Gastroesophageal sphincter (tissue), 3 donors: ENCODE data around the gene ZNF653.

Source experiments
- POLR2A ChIP-seq, 2 donors: fragments of 450-650 bp; IDR thresholded peaks; one replicate each; pipeline ENCODE4 v1.6.1; 2017; ENCODE audit warnings: antibody characterized with exemption in 2 of 2, mild to moderate bottlenecking in 2 of 2, moderate library complexity in 1 of 2
- POLR2AphosphoS5 ChIP-seq: sonication (generic); formaldehyde crosslinking; IDR thresholded peaks from one replicate; pipeline ENCODE4 v1.6.1; 2017; ENCODE audit warnings: antibody characterized with exemption
- TF ChIP-seq, protein P1 (sequence below), 4 experiments: fragments of 200-600 bp in 2 of 4; fragments of 450-650 bp in 2 of 4; sonication (generic) in 1 of 4; IDR thresholded peaks; one replicate each; pipeline ENCODE4 v1.5.1; 2017 to 2019; ENCODE audit warnings: antibody characterized with exemption in 4 of 4, mild to moderate bottlenecking in 2 of 4, moderate library complexity in 2 of 4

DNA sequence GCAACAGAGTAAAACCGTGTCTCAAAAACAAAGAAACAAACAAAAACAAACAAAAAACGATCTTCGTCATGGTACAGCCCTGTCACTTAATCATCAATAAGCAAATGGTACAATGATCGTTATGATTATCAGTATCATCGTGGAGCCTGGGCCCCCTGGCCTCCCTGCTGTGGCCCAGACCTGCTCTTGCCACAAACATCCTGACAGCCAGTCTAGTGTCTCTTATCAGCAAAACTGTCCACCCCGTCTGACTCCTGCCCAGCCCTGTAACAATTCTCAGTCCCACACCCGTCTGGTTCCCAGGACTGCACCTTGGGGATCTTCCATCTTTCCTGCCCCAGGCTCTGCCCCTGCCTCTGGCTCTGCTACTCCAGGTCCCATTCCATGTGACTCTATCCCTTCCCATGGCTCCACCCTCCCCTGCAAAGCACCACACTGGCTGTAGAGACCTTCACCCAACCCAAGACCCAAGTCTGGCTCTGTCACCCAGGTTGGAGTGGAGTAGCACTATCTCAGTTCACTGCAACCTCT, 5.7 kb downstream of the ZNF653 start:
- TF ChIP-seq, protein P1, sequence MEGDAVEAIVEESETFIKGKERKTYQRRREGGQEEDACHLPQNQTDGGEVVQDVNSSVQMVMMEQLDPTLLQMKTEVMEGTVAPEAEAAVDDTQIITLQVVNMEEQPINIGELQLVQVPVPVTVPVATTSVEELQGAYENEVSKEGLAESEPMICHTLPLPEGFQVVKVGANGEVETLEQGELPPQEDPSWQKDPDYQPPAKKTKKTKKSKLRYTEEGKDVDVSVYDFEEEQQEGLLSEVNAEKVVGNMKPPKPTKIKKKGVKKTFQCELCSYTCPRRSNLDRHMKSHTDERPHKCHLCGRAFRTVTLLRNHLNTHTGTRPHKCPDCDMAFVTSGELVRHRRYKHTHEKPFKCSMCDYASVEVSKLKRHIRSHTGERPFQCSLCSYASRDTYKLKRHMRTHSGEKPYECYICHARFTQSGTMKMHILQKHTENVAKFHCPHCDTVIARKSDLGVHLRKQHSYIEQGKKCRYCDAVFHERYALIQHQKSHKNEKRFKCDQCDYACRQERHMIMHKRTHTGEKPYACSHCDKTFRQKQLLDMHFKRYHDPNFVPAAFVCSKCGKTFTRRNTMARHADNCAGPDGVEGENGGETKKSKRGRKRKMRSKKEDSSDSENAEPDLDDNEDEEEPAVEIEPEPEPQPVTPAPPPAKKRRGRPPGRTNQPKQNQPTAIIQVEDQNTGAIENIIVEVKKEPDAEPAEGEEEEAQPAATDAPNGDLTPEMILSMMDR (IDR thresholded peaks at IDR 0.05): no peak
- TF ChIP-seq POLR2AphosphoS5 (no peak), POLR2A (IDR thresholded peaks at IDR 0.05) (no peak)
